Breast epithelium (tissue), 3 donors: ENCODE data around the gene MLXIP.

ENCODE experiments used
- CTCF ChIP-seq, 3 donors: fragments of 450-650 bp; IDR thresholded peaks; one replicate each; pipeline ENCODE4 v1.5.1; 2016 to 2017; ENCODE audit warnings: antibody characterized with exemption in 3 of 3, mild to moderate bottlenecking in 3 of 3, moderate library complexity in 3 of 3
- POLR2A ChIP-seq: fragments of 450-650 bp; IDR thresholded peaks from one replicate; pipeline ENCODE4 v1.6.1; 2016; ENCODE audit warnings: antibody characterized with exemption, mild to moderate bottlenecking, moderate library complexity
- POLR2AphosphoS5 ChIP-seq, 3 donors: sonication (generic); formaldehyde crosslinking; IDR thresholded peaks; one replicate each; pipeline ENCODE4 v1.6.1; 2017; ENCODE audit warnings: antibody characterized with exemption in 3 of 3

GRCh38 chr12:122129131-122129530, 50.6 kb downstream of the MLXIP start:
- TF ChIP-seq CTCF (IDR thresholded peaks at IDR 0.05) (no peak), POLR2A (no peak), POLR2AphosphoS5 (IDR thresholded peaks at IDR 0.05) (no peak)
